Endothelial cell of umbilical vein (primary cell): Measurements from ENCODE around the gene FNDC1. TPM values are rescaled to one million over a fixed set of nuclear protein-coding genes. Genes with fewer than 3 reads are reported as not detected.

Experiments
- BruUV-seq: library from RNA; stranded (reverse); fragments of 400-500 nt; replicated peaks from 2 replicates; lab custom pipeline; 2021; lab: Mats Ljungman, UMichigan
- CTCF ChIA-PET: fragments of 300-600, 350-600 bp; sonication (Branson Sonifier 250); formaldehyde crosslinking; loops from one replicate; lab custom pipeline; 2021; ENCODE audit warnings: antibody characterized with exemption, inconsistent platforms; lab: Charles Lee
- POLR2A ChIA-PET: fragments of 300-600, 350-600 bp; sonication (Branson Sonifier 250); formaldehyde crosslinking; loops from one replicate; lab custom pipeline; 2021; ENCODE audit warnings: antibody characterized with exemption, inconsistent platforms; lab: Charles Lee
- DNase-seq: peaks from one replicate; pipeline ENCODE4 v3.0.0-alpha.2; 2011; ENCODE audit warnings: low read depth, low spot score
- FAIRE-seq: peaks from 2 replicates; lab custom pipeline; 2011; peaks lifted over from hg19 to GRCh38; lab: Jason Lieb, UNC
- H2AFZ ChIP-seq: 2 replicates; pipeline ENCODE4 v1.6.0; 2012; ENCODE audit warnings: low read depth, low read length, control low read depth, inconsistent platforms
- H3K27ac ChIP-seq: 2 replicates; pipeline ENCODE4 v1.5.1; 2011; ENCODE audit warnings: low read depth, mild to moderate bottlenecking, control low read depth, low read length, moderate library complexity; ENCODE audit not compliant: insufficient read depth
- H3K27me3 ChIP-seq, 2 experiments: 2 replicates each; pipeline versions ENCODE4 v1.6.0 to v1.6.1; 2011; ENCODE audit warnings: low read length in 2 of 2, mixed read lengths in 1 of 2; ENCODE audit not compliant: control insufficient read depth in 2 of 2, insufficient read depth in 2 of 2
- H3K36me3 ChIP-seq, 2 experiments: 2 replicates in 1 of 2; 3 replicates in 1 of 2; pipeline ENCODE4 v1.5.1; 2011; ENCODE audit warnings: low read length in 2 of 2, mild to moderate bottlenecking in 1 of 2, moderate library complexity in 1 of 2; ENCODE audit not compliant: control insufficient read depth in 2 of 2, insufficient read depth in 2 of 2; ENCODE audit errors: extremely low read depth in 1 of 2
- H3K4me1 ChIP-seq: 3 replicates; pipeline ENCODE4 v1.5.1; 2011; ENCODE audit warnings: mild to moderate bottlenecking, low read length; ENCODE audit not compliant: control insufficient read depth, insufficient read depth; ENCODE audit errors: extremely low read depth
- H3K4me2 ChIP-seq: 2 replicates; pipeline ENCODE4 v1.6.1; 2011; ENCODE audit warnings: low read length, control low read depth, mixed read lengths; ENCODE audit not compliant: insufficient read depth
- H3K4me3 ChIP-seq, 3 experiments: fragments of 200-600 bp in 1 of 3; sonication (generic), shearing (Covaris generic) in 1 of 3; replicated peaks in 1 of 3; 2 replicates each; pipeline ENCODE4 v1.5.1; 2011 to 2016; ENCODE audit warnings: control low read depth in 3 of 3, low read length in 3 of 3, mild to moderate bottlenecking in 2 of 3, inconsistent platforms in 1 of 3, low read depth in 1 of 3, moderate library complexity in 1 of 3; ENCODE audit not compliant: insufficient read depth in 1 of 3
- H3K79me2 ChIP-seq: 2 replicates; pipeline ENCODE4 v1.6.0; 2012; ENCODE audit warnings: low read length, inconsistent platforms; ENCODE audit not compliant: control insufficient read depth, insufficient read depth
- H3K9ac ChIP-seq: replicated peaks from 2 replicates; pipeline ENCODE3; 2011; ENCODE audit warnings: low read length, control low read depth; ENCODE audit not compliant: insufficient read depth; ENCODE audit errors: extremely low read depth
- H3K9me1 ChIP-seq: replicated peaks from 3 replicates; pipeline ENCODE4 v1.6.0; 2011; ENCODE audit warnings: mild to moderate bottlenecking, low read length; ENCODE audit not compliant: control insufficient read depth, insufficient read depth; ENCODE audit errors: extremely low read depth
- H3K9me3 ChIP-seq: replicated peaks from 2 replicates; pipeline ENCODE4 v1.5.1; 2012; ENCODE audit warnings: low read length, inconsistent platforms; ENCODE audit not compliant: control insufficient read depth, insufficient read depth
- H4K20me1 ChIP-seq: replicated peaks from 2 replicates; pipeline ENCODE3; 2011; ENCODE audit warnings: mild to moderate bottlenecking, low read length; ENCODE audit not compliant: control insufficient read depth, insufficient read depth; ENCODE audit errors: extremely low read depth
- CTCF ChIP-seq, 2 donors: IDR thresholded peaks; 1 replicate in 1 of 2; 2 replicates in 1 of 2; pipeline ENCODE4 v1.5.1; 2011; ENCODE audit warnings: low read length in 2 of 2, mild to moderate bottlenecking in 2 of 2, moderate library complexity in 2 of 2, control low read depth in 1 of 2, inconsistent platforms in 1 of 2, low read depth in 1 of 2; ENCODE audit not compliant: insufficient read depth in 1 of 2; ENCODE audit errors: extremely low read depth in 1 of 2
- EZH2 ChIP-seq: IDR thresholded peaks from 2 replicates; pipeline ENCODE4 v1.6.1; 2012; ENCODE audit warnings: borderline replicate concordance, low read depth, mild to moderate bottlenecking, moderate library complexity, low read length, inconsistent platforms; ENCODE audit not compliant: severe bottlenecking
- FOS ChIP-seq: IDR thresholded peaks from 2 replicates; pipeline ENCODE4 v1.6.1; 2011; ENCODE audit warnings: mild to moderate bottlenecking, low read length, moderate library complexity, borderline replicate concordance; ENCODE audit not compliant: insufficient read depth
- GATA2 ChIP-seq: IDR thresholded peaks from 2 replicates; pipeline ENCODE4 v1.7.0; 2011; ENCODE audit warnings: low read depth, mild to moderate bottlenecking, moderate library complexity, mixed read lengths, low read length; ENCODE audit not compliant: insufficient read length, insufficient read depth
- JUN ChIP-seq: IDR thresholded peaks from 2 replicates; pipeline ENCODE4 v1.6.1; 2011; ENCODE audit warnings: borderline replicate concordance, low read depth; ENCODE audit not compliant: insufficient read length, insufficient read depth
- MAX ChIP-seq: IDR thresholded peaks from 2 replicates; pipeline ENCODE4 v1.6.1; 2011; ENCODE audit not compliant: insufficient read depth, insufficient read length
- MYC ChIP-seq: IDR thresholded peaks from one replicate; pipeline ENCODE4 v1.6.1; 2011; ENCODE audit warnings: mild to moderate bottlenecking, low read depth, low read length
- POLR2A ChIP-seq: IDR thresholded peaks from 2 replicates; pipeline ENCODE4 v1.6.1; 2012; ENCODE audit warnings: low read depth, mild to moderate bottlenecking, control low read depth, low read length
- POLR2AphosphoS5 ChIP-seq: IDR thresholded peaks from 2 replicates; pipeline ENCODE4 v1.6.1; 2012; ENCODE audit warnings: low read depth, mild to moderate bottlenecking, control low read depth, low read length, moderate library complexity; ENCODE audit not compliant: insufficient read depth
- dilution Hi-C: fragments of 300-500 bp; cut with MboI; formaldehyde crosslinking; loops from one replicate; pipeline ENCODE4 v1.15.0; 2019; ENCODE audit warnings: low sequenced_read_pairs; ENCODE audit not compliant: extremely low pct_ligation_motif_present
- intact Hi-C: fragments of 100-400 bp; cut with micrococcal nuclease; formaldehyde crosslinking; loops from one replicate; pipeline ENCODE4 v1.10.0; 2022
- polyA plus RNA-seq, 4 experiments: library from polyadenylated mRNA; depleted of rRNA in 3 of 4; stranded (reverse) in 3 of 4; unstranded in 1 of 4; fragments of >200 nt; gene quantifications; 2 replicates each; pipeline versions ENCODE4 v1.2.1 to v1.2.3, GENCODE V29; 2011 to 2012; ENCODE audit warnings: missing spikeins in 1 of 4
- total RNA-seq: library from RNA; stranded (reverse); gene quantifications from 2 replicates; pipeline ENCODE4 v1.2.3, GENCODE V29; 2021

FNDC1 gene
- total and polyA plus RNA-seq, 2 donors (not counting 3 experiments of a cell fraction or from before 2014, with no cell fraction given), result 0.04 TPM; not detected in 1

- CTCF ChIA-PET, result no interaction called here
- Histone ChIP-seq H3K9me3 (no peaks in the 10 kb centered on the region), H3K27ac (no peak overlapping the region), H4K20me1 (no peaks in the 10 kb centered on the region), H3K27me3 (no peaks in the 10 kb centered on the region), H3K4me2 (no peak overlapping the region), H3K36me3 (no peaks in the 10 kb centered on the region), H3K4me3 (no peak overlapping the region), H2AFZ (no peak overlapping the region), H3K79me2 (no peaks in the 10 kb centered on the region), H3K9ac (no peak overlapping the region), H3K4me1 (no peaks in the 10 kb centered on the region), H3K9me1 (no peaks in the 10 kb centered on the region)
- intact Hi-C loops (no loop called here), dilution Hi-C loops (no loop called here)
- POLR2A ChIA-PET, result no interaction called here
- DNase-seq, result no peak
- no peak for TF ChIP-seq MYC
- no peak for TF ChIP-seq JUN
- TF ChIP-seq FOS, result no peak
- no peak for TF ChIP-seq MAX
- TF ChIP-seq GATA2, result no peak
- TF ChIP-seq EZH2, result no peak
- no peak for TF ChIP-seq POLR2AphosphoS5
- TF ChIP-seq CTCF (IDR thresholded peaks at IDR 0.05; ENCODE audit: extremely low read depth in 1 of 2, insufficient read depth in 1 of 2, low read depth in 1 of 2, low read length in 2 of 2), result no peak
- TF ChIP-seq POLR2A, result no peak
- BruUV-seq, result no TSS peak
- FAIRE-seq, result no peak
Measured at GRCh38 chr6:159142531-159142930, 26.7 kb upstream of the FNDC1 start.
